SKM-1 (cell line): ENCODE measurements around the gene RBFA.

Experiments
- DNase-seq: peaks from one replicate; lab custom pipeline; 2025; ENCODE audit not compliant: unreplicated experiment; lab: John Stamatoyannopoulos, UW

Gene RBFA

GRCh38 chr18:80070825-80071224 lies 36.6 kb downstream of the RBFA start:
- DNase-seq = no peak

DNA sequence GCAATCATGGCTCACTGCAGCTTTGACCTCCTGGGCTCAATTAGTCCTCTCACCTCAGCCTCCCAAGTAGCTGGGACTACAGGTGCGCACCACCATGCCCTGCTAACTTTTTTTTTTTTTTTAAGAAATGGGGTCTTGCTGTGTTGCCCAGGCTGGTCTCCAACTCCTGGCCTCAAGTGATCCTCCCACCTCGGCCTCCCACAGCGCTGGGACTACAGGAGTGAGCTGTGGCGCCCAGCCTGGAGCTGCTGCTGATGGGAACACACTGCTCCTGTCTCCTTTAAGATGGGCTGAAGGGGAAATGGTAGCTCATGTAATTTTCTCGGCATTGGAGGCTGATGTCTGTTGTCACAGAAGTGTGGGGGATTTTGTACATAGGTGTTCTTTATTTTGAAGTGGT lies 39.9 kb downstream of the RBFA start:
- DNase-seq = no peak

- DNase-seq = no peak
Observed at GRCh38 chr18:80074697-80075096, 40.5 kb downstream of the RBFA start.

DNA sequence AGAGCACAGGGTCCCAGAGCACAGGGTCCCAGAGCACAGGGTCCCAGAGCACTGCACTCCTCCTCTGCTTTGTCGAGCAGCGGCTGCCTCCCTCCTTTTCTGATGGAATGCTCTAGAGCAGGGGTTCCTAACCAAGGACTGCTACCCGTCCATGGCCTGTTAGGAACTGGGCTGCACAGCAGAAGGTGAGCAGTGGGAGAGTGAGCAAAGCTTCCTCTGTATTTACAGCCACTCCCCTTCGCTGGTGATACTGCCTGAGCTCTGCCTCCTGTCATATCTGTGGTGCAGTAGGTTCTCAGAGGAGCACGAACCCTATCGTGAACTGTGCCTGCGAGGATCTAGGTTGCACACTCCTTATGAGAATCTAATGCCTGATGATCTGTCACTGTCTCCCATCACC lies 41.7 kb downstream of the RBFA start:
- no peak for DNase-seq

DNA sequence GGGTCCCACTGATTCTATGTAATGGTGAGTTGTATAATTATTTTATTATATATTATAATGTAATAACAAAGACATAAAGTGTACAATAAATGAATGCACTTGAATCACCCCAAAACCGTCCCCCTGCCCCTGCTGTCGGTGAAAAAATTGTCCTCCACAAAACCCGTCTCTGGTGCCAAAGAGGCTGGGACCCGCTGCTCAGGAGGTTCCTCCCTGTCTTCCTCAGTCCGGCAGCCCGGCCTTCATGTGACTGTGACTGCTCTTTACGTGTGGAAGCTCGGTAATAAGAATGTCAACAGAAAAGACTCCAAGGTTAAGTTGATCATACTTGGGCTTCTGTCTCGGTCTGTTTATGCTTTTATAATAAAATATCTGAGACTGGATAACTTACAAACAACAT lies 42.1 kb downstream of the RBFA start:
- no peak for DNase-seq

DNA sequence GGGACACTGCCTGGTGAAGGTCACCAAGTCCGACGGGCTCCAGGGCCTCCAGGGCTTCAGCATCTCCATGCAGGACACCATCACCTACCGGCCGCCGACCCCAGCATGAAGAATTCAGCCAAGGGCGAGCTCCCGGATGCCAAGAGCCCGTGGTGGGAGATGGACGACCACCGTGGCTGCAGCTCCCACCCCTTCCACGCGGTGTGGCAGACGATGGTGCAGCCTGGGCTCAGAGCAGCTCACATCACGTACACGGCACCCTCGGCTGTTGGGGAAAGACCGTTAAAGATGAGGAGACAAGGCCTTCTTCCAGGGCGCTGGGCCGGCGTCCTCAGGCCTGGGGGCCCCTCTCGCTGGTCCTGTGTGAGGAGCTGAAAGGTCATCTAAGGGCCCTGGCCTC lies 43.6 kb downstream of the RBFA start:
- no peak for DNase-seq
